ENCODE results near the gene WLS.
A peak's percentile ranks its signal among the peaks of the same experiment; 100 is the strongest.

The WLS gene

GRCh38 chr1:68202239-68202832, 30.0 kb downstream of the WLS start:
- no peak for DNase-seq (ENCODE audit: low read depth)
- TF ChIP-seq CTCF (IDR thresholded peaks at IDR 0.05; ENCODE audit: insufficient read depth, low read depth, low read length, missing control alignments) = no peak
- no peak overlapping the region for H3K4me3 ChIP-seq (ENCODE audit: low read length)

GRCh38 chr1:68201546-68202238, 30.6 kb downstream of the WLS start:
- no peak for DNase-seq (ENCODE audit: low read depth)
- TF ChIP-seq CTCF (IDR thresholded peaks at IDR 0.05; ENCODE audit: insufficient read depth, low read depth, low read length, missing control alignments) = no peak
- no peak overlapping the region for H3K4me3 ChIP-seq (ENCODE audit: low read length)

GRCh38 chr1:68199603-68200002, 32.7 kb downstream of the WLS start:
- DNase-seq (ENCODE audit: low read depth) = no peak
- no peak overlapping the region for H3K4me3 ChIP-seq (ENCODE audit: low read length)
- no peak for TF ChIP-seq CTCF (IDR thresholded peaks at IDR 0.05; ENCODE audit: insufficient read depth, low read depth, low read length, missing control alignments)

- peak; percentile 81 for DNase-seq (ENCODE audit: low read depth)
- H3K4me3 ChIP-seq (ENCODE audit: low read length) = no peak overlapping the region
- no peak for TF ChIP-seq CTCF (IDR thresholded peaks at IDR 0.05; ENCODE audit: insufficient read depth, low read depth, low read length, missing control alignments)
Measured at GRCh38 chr1:68198752-68199151, 33.6 kb downstream of the WLS start.

- DNase-seq (ENCODE audit: low read depth) = peak; percentile 94
- H3K4me3 ChIP-seq (ENCODE audit: low read length) = no peak overlapping the region
- TF ChIP-seq CTCF (IDR thresholded peaks at IDR 0.05; ENCODE audit: insufficient read depth, low read depth, low read length, missing control alignments) = no peak
Measured at GRCh38 chr1:68197891-68198290, 34.4 kb downstream of the WLS start.

GRCh38 chr1:68197461-68197860, 34.9 kb downstream of the WLS start:
- TF ChIP-seq CTCF (IDR thresholded peaks at IDR 0.05; ENCODE audit: insufficient read depth, low read depth, low read length, missing control alignments) = no peak
- H3K4me3 ChIP-seq (ENCODE audit: low read length) = no peak overlapping the region
- DNase-seq (ENCODE audit: low read depth) = no peak

- no peak for TF ChIP-seq CTCF (IDR thresholded peaks at IDR 0.05; ENCODE audit: insufficient read depth, low read depth, low read length, missing control alignments)
- no peak overlapping the region for H3K4me3 ChIP-seq (ENCODE audit: low read length)
- DNase-seq (ENCODE audit: low read depth) = no peak
Measured at GRCh38 chr1:68196676-68197075, 35.6 kb downstream of the WLS start.
